Bronchial epithelial cell (primary cell): ENCODE results near the gene SLAMF7. TPM values are rescaled to one million over a fixed set of nuclear protein-coding genes. Genes with fewer than 3 reads are reported as not detected.

Source experiments
- DNase-seq: peaks from one replicate; pipeline ENCODE4 v3.0.0-alpha.2; 2010; ENCODE audit warnings: low read depth
- FAIRE-seq: peaks from 2 replicates; lab custom pipeline; 2011; peaks lifted over from hg19 to GRCh38; lab: Jason Lieb, UNC
- H3K27me3 ChIP-seq: 2 replicates; pipeline ENCODE4 v1.5.1; 2011; ENCODE audit warnings: low read length; ENCODE audit not compliant: control insufficient read depth, insufficient read depth
- H3K36me3 ChIP-seq: 2 replicates; pipeline ENCODE4 v1.5.1; 2011; ENCODE audit warnings: low read length; ENCODE audit not compliant: control insufficient read depth, insufficient read depth
- H3K4me3 ChIP-seq: 2 replicates; pipeline ENCODE4 v1.5.1; 2011; ENCODE audit warnings: mild to moderate bottlenecking, low read depth, low read length, control low read depth
- total RNA-seq: library from RNA; depleted of rRNA; stranded (reverse); fragments of >200 nt; gene quantifications from 2 replicates; pipeline ENCODE4 v1.2.1, GENCODE V29; 2014
- TF ChIP-seq, protein P1 (sequence below): IDR thresholded peaks from 2 replicates; pipeline ENCODE4 v1.5.1; 2011; ENCODE audit warnings: mild to moderate bottlenecking, moderate library complexity, low read length, control low read depth, inconsistent platforms; ENCODE audit not compliant: insufficient read depth, severe bottlenecking

Gene SLAMF7
- total RNA-seq, 1 donor from 2014 or later = 0.79 TPM

DNA sequence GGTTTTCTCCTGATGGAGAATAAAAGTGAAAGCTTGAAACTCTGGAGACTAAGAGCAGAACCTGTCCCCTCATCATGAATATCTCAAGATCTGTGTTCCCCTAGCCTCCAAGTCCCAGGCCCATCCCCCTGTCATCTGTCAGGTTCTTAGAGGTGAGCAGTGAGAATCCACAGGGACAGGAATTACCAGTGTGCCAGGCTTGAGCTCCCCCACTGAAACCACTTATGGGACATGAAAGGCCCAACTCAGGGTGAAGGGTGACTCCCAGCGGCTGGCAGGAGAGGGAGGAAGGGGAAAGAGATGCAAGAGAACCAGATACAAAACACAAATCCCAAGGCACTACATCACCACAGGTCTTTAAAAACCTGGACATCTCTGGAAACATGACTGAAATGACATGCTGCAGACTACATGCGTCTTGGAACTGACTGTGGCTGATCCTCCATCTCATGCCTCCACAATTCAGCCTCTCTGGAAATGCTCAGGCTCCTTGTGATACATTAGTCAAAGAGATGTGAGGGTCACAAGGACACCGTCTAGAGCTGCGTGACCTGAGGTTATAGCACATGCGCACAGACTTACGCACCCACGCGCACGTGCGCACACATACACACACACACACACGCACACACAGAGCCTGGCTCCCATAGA lies 50.1 kb downstream of the SLAMF7 start:
- TF ChIP-seq, protein P1, sequence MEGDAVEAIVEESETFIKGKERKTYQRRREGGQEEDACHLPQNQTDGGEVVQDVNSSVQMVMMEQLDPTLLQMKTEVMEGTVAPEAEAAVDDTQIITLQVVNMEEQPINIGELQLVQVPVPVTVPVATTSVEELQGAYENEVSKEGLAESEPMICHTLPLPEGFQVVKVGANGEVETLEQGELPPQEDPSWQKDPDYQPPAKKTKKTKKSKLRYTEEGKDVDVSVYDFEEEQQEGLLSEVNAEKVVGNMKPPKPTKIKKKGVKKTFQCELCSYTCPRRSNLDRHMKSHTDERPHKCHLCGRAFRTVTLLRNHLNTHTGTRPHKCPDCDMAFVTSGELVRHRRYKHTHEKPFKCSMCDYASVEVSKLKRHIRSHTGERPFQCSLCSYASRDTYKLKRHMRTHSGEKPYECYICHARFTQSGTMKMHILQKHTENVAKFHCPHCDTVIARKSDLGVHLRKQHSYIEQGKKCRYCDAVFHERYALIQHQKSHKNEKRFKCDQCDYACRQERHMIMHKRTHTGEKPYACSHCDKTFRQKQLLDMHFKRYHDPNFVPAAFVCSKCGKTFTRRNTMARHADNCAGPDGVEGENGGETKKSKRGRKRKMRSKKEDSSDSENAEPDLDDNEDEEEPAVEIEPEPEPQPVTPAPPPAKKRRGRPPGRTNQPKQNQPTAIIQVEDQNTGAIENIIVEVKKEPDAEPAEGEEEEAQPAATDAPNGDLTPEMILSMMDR = no peak
- FAIRE-seq = peak; percentile 47
- no peak for DNase-seq
- Histone ChIP-seq H3K36me3 (no peaks in the 10 kb centered on the region), H3K4me3 (no peak overlapping the region), H3K27me3 (no peaks in the 10 kb centered on the region)

GRCh38 chr1:160789702-160790611 lies 50.9 kb downstream of the SLAMF7 start:
- no peak for DNase-seq
- TF ChIP-seq, protein P1 = no peak
- FAIRE-seq = no peak
- Histone ChIP-seq H3K4me3 (no peak overlapping the region), H3K27me3 (no peaks in the 10 kb centered on the region), H3K36me3 (no peaks in the 10 kb centered on the region)

DNA sequence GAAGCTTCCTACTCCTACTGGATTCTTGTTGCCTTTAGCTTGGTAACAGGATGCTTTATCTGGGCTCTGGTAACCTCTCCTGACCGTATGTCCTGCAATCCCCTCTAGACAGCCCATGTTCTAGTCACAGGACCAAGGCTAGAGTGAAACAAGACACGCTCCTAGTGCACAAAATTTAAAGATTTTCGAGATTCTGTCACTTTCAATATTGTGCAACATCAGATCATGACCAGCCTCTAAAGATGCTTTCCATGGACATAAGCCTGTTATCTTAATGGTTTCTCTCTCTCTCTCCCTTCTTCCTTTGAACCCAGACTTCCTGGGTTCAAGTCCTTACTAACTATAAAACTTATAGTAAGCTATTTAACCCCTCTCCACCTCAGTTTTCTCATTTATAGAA lies 55.3 kb downstream of the SLAMF7 start:
- H3K36me3 ChIP-seq = no peaks in the 10 kb centered on the region
- TF ChIP-seq, protein P1 = no peak
- no peak for DNase-seq
- H3K4me3 ChIP-seq = no peak overlapping the region
- FAIRE-seq = no peak
- no peaks in the 10 kb centered on the region for H3K27me3 ChIP-seq

DNA sequence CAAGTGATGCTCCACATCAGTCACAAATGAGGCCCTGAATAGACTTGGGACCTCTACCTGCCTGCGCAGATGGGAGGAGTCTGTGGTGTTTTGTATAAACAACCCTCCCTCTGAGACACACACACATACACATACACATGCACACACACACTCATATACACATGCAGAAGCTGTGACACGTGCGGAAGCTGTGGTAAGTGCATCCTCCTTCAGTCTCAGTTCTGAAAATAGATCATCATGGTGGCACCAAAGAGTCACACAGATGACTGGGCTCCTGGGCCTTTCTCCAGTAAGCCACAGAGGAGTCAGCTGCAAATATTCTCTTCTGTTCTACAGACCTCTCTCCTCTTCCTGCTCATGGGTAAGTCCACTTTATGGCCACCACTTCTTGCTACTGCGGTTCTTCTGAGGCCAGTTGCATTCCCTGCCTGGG lies 56.9 kb downstream of the SLAMF7 start, which contains the start of gene LY9:
LY9 (plus strand) TSS at position 224 of the 433 bp plus-strand sequence; CDS start at position 238, 14 bp downstream.
- TF ChIP-seq, protein P1 = no peak
- Histone ChIP-seq H3K4me3 (no peak within 1 kb of the TSS), H3K36me3 (no peaks in the 10 kb centered on the region), H3K27me3 (no peaks in the 10 kb centered on the region)
- FAIRE-seq = no peak
- no peak for DNase-seq

DNA sequence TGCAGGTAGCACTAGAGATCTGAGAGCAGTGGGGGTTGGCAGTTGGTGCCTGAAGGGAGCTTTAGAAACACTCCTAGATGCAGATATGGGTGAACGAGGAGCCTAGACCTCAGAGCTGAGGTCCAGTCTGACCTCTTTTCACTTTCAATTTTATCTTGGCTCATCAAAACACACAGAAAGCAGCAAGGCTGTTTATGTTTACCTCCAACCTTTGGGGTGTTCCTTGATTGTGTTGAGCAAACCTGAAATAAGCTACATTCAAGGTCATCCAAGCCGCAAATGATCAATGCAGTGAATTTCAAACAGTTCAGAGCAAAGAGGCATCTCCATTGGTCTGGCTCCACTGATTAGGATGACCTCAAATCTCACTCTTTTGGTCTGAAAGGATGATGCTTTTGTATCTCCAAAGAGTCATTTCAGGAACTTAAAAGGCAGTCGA lies 58.2 kb downstream of the SLAMF7 start:
- TF ChIP-seq, protein P1 = no peak
- no peak overlapping the region for H3K4me3 ChIP-seq
- DNase-seq (no peak), FAIRE-seq (no peak)
- H3K36me3 ChIP-seq = no peaks in the 10 kb centered on the region
- H3K27me3 ChIP-seq = no peaks in the 10 kb centered on the region
